Transverse colon (tissue), 4 donors: Measurements from ENCODE around the gene GPC6. TPM values are rescaled to one million over a fixed set of nuclear protein-coding genes. Genes with fewer than 3 reads are reported as not detected.

Source experiments
- DNase-seq: peaks from one replicate; pipeline ENCODE4 v3.0.0-alpha.2; 2019
- H3K27ac ChIP-seq, 4 donors: fragments of 200-600 bp; sonication (generic); 2 replicates each; pipeline ENCODE4 v1.5.1; 2016 to 2018; ENCODE audit warnings: inconsistent platforms in 4 of 4
- H3K27me3 ChIP-seq: fragments of 200-600 bp; sonication (generic); 2 replicates; pipeline ENCODE4 v1.5.1; 2017; ENCODE audit warnings: inconsistent platforms
- H3K36me3 ChIP-seq, 4 donors: fragments of 200-600 bp; sonication (generic); 2 replicates each; pipeline ENCODE4 v1.5.1; 2017 to 2019; ENCODE audit warnings: inconsistent platforms in 4 of 4
- H3K4me1 ChIP-seq, 4 donors: fragments of 200-600 bp; sonication (generic); 2 replicates each; pipeline ENCODE4 v1.5.1; 2017 to 2020; ENCODE audit warnings: inconsistent platforms in 4 of 4
- H3K4me3 ChIP-seq, 4 donors: fragments of 200-600 bp; sonication (generic); 1 replicate in 1 of 4; 2 replicates in 3 of 4; pipeline versions ENCODE4 v1.5.1 to v1.6.1; 2017 to 2019; ENCODE audit warnings: inconsistent platforms in 4 of 4
- H3K9me3 ChIP-seq, 2 donors: fragments of 200-600 bp; sonication (generic); 2 replicates each; pipeline ENCODE4 v1.5.1; 2017 to 2019; ENCODE audit warnings: inconsistent platforms in 2 of 2
- EP300 ChIP-seq: sonication (generic); formaldehyde crosslinking; IDR thresholded peaks from one replicate; pipeline ENCODE4 v1.6.1; 2017; ENCODE audit warnings: antibody characterized with exemption, low read depth
- POLR2A ChIP-seq: fragments of 450-650 bp; IDR thresholded peaks from one replicate; pipeline ENCODE4 v1.6.1; 2016; ENCODE audit warnings: antibody characterized with exemption, mild to moderate bottlenecking, moderate library complexity
- POLR2AphosphoS5 ChIP-seq, 3 donors: sonication (generic); formaldehyde crosslinking; IDR thresholded peaks; one replicate each; pipeline ENCODE4 v1.6.1; 2016; ENCODE audit warnings: antibody characterized with exemption in 3 of 3
- WGBS, 2 donors: methylation state at CpG; one replicate each; pipeline ENCODE4 v1.1.5; 2018; ENCODE audit warnings: low coverage in 1 of 2; 5-methylcytosine and 5-hydroxymethylcytosine counted together
- in situ Hi-C, 4 donors: fragments of 200-750 bp; cut with MboI; loops; one replicate each; pipeline versions ENCODE4 v1.15.0 to v1.15.1; 2017; ENCODE audit warnings: low sequenced_read_pairs in 3 of 4, low pct_ligation_motif_present in 1 of 4, low pct_unique_long_range_greater_than_20kb in 1 of 4
- intact Hi-C: fragments of 100-400 bp; cut with DNase I; formaldehyde crosslinking; loops from one replicate; pipeline ENCODE4 v1.15.1; 2023; ENCODE audit warnings: low total_unique reads
- total RNA-seq, 4 donors: library from RNA; depleted of rRNA; stranded (reverse); fragments of >200 nt; gene quantifications; one replicate each; pipeline ENCODE4 v1.1.0, GENCODE V29; 2016
- TF ChIP-seq, protein P1 (sequence below), 5 experiments: fragments of 200-600 bp in 3 of 5; fragments of 450-650 bp in 2 of 5; sonication (generic) in 3 of 5; IDR thresholded peaks; 1 replicate in 2 of 5; 2 replicates in 3 of 5; pipeline ENCODE4 v1.5.1; 2016 to 2017; ENCODE audit warnings: antibody characterized with exemption in 5 of 5, inconsistent platforms in 3 of 5, mild to moderate bottlenecking in 2 of 5, moderate library complexity in 1 of 5

Gene GPC6
- total RNA-seq, 4 donors from 2014 or later: 0.75 to 5.7 (median 4.0) TPM

- intact Hi-C loops: no loop called here
- no peaks in the 10 kb centered on the region for H3K36me3 ChIP-seq
- TF ChIP-seq POLR2AphosphoS5 (IDR thresholded peaks at IDR 0.05): no peak
- TF ChIP-seq, protein P1, sequence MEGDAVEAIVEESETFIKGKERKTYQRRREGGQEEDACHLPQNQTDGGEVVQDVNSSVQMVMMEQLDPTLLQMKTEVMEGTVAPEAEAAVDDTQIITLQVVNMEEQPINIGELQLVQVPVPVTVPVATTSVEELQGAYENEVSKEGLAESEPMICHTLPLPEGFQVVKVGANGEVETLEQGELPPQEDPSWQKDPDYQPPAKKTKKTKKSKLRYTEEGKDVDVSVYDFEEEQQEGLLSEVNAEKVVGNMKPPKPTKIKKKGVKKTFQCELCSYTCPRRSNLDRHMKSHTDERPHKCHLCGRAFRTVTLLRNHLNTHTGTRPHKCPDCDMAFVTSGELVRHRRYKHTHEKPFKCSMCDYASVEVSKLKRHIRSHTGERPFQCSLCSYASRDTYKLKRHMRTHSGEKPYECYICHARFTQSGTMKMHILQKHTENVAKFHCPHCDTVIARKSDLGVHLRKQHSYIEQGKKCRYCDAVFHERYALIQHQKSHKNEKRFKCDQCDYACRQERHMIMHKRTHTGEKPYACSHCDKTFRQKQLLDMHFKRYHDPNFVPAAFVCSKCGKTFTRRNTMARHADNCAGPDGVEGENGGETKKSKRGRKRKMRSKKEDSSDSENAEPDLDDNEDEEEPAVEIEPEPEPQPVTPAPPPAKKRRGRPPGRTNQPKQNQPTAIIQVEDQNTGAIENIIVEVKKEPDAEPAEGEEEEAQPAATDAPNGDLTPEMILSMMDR (IDR thresholded peaks at IDR 0.05): no peak
- no peak for TF ChIP-seq POLR2A
- TF ChIP-seq EP300: no peak
- H3K4me3 ChIP-seq: no peak overlapping the region
- in situ Hi-C loops: no loop called here
- no peak for DNase-seq
- H3K4me1 ChIP-seq: no peaks in the 10 kb centered on the region
- no peaks in the 10 kb centered on the region for H3K9me3 ChIP-seq
- no peak overlapping the region for H3K27ac ChIP-seq
- 45 to 52% methylated on average over 3 of the region's 3 CpGs for WGBS, 2 donors
- no peaks in the 10 kb centered on the region for H3K27me3 ChIP-seq
Measured at GRCh38 chr13:93721483-93721882, 494.9 kb downstream of the GPC6 start.

DNA sequence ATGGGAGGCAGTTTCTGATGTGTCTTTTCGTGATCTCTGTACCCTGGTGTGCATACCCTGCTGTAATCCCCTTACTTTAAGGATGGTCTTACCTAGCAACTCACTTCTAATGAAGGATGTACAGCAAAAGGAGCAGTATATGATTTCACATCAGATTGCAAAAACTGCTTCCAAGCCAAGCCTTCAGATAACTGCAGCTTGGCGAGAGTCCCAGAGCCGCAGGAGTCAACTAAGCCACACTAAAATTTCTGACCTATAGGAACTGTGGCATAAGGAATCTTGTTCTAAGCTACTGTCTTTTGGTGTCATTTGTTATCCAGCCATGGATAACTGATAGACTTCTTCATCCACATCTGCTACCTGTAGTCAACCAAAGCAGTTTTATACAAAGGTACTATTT, 496.7 kb downstream of the GPC6 start:
- Histone ChIP-seq H3K9me3 (no peaks in the 10 kb centered on the region), H3K4me3 (no peak overlapping the region), H3K36me3 (no peaks in the 10 kb centered on the region), H3K4me1 (no peaks in the 10 kb centered on the region), H3K27me3 (no peaks in the 10 kb centered on the region), H3K27ac (no peak overlapping the region)
- 83 to 84% methylated on average over 1 to 3 of the region's 3 CpGs for WGBS, 2 donors
- intact Hi-C loops (no loop called here), in situ Hi-C loops (no loop called here)
- no peak for DNase-seq
- TF ChIP-seq, protein P1 (IDR thresholded peaks at IDR 0.05): no peak
- TF ChIP-seq POLR2AphosphoS5 (IDR thresholded peaks at IDR 0.05) (no peak), EP300 (no peak), POLR2A (no peak)

DNA sequence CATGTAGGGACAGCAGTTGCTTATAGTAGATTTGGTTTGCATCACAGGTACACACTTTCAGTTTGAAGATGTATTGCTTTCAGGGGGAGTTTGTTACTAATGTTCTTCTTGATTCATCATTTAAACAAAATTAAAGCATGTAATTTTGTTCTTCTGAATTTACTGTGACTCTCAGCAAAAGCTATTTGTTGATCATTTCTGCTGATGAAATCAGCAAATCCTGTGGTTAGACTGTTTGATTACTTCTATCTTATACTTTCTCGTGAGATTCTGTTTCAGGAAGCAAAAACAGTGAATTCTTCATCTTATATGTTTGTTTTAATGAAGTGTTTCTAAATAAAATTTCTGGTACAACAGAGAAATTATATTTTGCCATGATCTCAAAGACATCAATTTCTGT, 497.6 kb downstream of the GPC6 start:
- 62 to 68% methylated on average over 1 of the region's 1 CpG for WGBS, 2 donors
- Histone ChIP-seq H3K27ac (no peak overlapping the region), H3K27me3 (no peaks in the 10 kb centered on the region), H3K4me1 (no peaks in the 10 kb centered on the region), H3K4me3 (no peak overlapping the region), H3K36me3 (no peaks in the 10 kb centered on the region), H3K9me3 (no peaks in the 10 kb centered on the region)
- intact Hi-C loops (no loop called here), in situ Hi-C loops (no loop called here)
- TF ChIP-seq, protein P1 (IDR thresholded peaks at IDR 0.05): no peak
- no peak for TF ChIP-seq POLR2A
- TF ChIP-seq EP300: no peak
- no peak for TF ChIP-seq POLR2AphosphoS5 (IDR thresholded peaks at IDR 0.05)
- DNase-seq: no peak

- H3K27me3 ChIP-seq: no peaks in the 10 kb centered on the region
- intact Hi-C loops: no loop called here
- H3K9me3 ChIP-seq: no peaks in the 10 kb centered on the region
- no peaks in the 10 kb centered on the region for H3K4me1 ChIP-seq
- WGBS, 2 donors: 60 to 63% methylated on average over 2 to 6 of the region's 6 CpGs
- DNase-seq: no peak
- no peak overlapping the region for H3K27ac ChIP-seq
- no peak overlapping the region for H3K4me3 ChIP-seq
- TF ChIP-seq EP300 (no peak), POLR2AphosphoS5 (IDR thresholded peaks at IDR 0.05) (no peak), POLR2A (no peak)
- TF ChIP-seq, protein P1 (IDR thresholded peaks at IDR 0.05): no peak
- H3K36me3 ChIP-seq: no peaks in the 10 kb centered on the region
- in situ Hi-C loops: no loop called here
Measured at GRCh38 chr13:93726173-93726957, 499.8 kb downstream of the GPC6 start.
